ENCODE measurements around the gene FBXL12.
"Not testable (repeated sequence)": the region's sequence is repeated elsewhere in the genome, so short reads cannot be mapped to it uniquely, and the experiment has no call there.

The FBXL12 gene

DNA sequence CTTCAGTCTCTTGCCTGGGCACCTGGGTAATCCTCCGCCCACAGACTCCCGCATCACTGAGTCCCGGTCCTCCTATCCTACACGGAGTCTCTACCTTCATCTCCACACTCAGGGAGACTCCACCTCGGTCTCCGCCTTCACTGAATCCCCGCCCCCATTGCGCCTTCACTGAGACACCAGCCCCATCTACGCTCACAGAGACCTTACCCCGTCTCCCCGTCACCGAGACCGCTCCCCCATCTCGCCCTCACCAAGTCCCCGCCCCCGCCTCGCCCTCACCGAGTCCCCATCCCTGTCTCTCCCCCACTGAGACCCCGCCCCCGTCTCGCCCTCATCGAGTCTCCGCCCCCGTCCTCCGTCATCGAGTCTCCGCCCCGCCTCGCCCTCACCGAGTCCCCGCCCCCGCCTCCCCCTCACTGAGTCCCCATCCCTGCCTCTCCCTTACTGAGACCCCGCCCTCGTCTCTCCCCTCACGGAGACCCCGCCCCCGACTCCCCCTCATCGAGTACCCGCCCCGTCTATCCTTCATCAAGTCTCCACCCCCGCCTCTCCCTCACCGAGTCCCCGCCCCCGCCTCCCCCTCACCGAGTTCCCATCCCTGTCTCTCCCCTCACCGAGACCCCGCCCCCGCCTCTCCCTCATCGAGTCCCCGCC, 27.2 kb downstream of the FBXL12 start:
- TF ChIP-seq CTCF (IDR thresholded peaks at IDR 0.05; ENCODE audit: extremely low read depth, missing control alignments): no peak

GRCh38 chr19:9791073-9791367, 27.9 kb downstream of the FBXL12 start:
- DNase-seq (ENCODE audit: low spot score): not testable (repeated sequence)

More for the DNA sequence above, 27.2 kb downstream of the FBXL12 start:
- DNase-seq (ENCODE audit: low spot score): peak; percentile 88

DNA sequence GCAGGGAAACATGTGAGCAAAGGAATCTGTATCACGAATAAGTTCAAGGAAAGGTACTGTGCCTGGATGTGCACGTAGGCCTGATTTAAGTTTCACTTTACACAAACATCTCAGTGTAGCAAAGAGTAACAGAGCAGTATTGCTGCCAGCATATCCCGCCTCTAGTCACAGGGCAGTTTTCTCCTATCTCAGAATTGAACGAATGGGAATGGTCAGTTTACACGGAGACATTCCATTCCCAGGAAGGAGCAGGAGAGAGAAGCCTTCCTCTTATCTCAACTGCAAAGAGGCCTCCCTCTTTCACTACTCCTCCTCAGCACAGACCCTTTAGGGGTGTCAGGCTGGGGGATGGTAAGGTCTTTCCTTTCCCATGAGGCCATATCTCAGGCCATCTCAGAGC, 29.3 kb downstream of the FBXL12 start:
- not testable (repeated sequence) for DNase-seq (ENCODE audit: low spot score)

- DNase-seq (ENCODE audit: low spot score): no peak
- TF ChIP-seq CTCF (IDR thresholded peaks at IDR 0.05; ENCODE audit: extremely low read depth, missing control alignments): no peak
These were observed 29.8 kb downstream of the FBXL12 start for GRCh38 chr19:9789066-9789465.

- not testable (repeated sequence) for DNase-seq (ENCODE audit: low spot score)
These were observed 30.3 kb downstream of the FBXL12 start for GRCh38 chr19:9788604-9789003.

GRCh38 chr19:9786819-9787218, 32.1 kb downstream of the FBXL12 start:
- DNase-seq (ENCODE audit: low spot score): no peak
- no peak for TF ChIP-seq CTCF (IDR thresholded peaks at IDR 0.05; ENCODE audit: extremely low read depth, missing control alignments)

DNA sequence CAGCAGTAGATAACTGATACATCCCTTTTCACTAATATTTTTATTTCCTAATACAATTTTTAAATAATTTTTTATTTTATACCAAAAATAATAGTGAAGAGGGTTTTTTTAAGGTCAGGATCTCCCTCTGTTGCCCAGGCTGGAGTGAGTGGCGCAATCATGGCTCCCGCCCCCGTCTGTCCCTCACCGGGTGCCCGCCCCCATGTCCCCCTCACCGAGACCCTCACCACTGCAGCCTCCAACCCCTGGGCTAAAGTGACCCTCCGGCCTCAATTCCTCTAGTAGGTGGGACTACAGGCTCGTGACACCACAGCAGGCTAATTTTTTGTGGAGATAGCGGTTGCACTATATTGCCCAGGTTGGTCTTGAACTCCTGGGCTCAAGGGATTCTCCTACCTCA, 32.5 kb downstream of the FBXL12 start:
- no peak for TF ChIP-seq CTCF (IDR thresholded peaks at IDR 0.05; ENCODE audit: extremely low read depth, missing control alignments)
- DNase-seq (ENCODE audit: low spot score): no peak

GRCh38 chr19:9785367-9786331, 33.2 kb downstream of the FBXL12 start:
- DNase-seq (ENCODE audit: low spot score): peak; percentile 92
- no peak for TF ChIP-seq CTCF (IDR thresholded peaks at IDR 0.05; ENCODE audit: extremely low read depth, missing control alignments)

DNA sequence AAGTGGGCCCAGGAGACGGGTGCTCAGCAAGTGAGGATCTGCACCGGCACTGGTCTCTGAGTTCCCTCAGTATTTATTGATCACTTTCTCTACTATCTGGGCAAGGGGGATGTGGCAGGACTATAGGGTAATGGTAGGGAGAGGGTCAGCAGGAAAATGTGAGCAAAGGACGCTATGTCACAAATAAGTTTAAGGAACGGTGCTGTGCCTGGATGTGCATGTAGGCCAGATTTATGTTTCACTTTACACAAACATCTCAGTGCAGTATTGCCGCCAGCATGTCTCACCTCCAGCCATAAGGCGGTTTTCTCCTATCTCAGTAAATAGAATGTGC, 34.7 kb downstream of the FBXL12 start:
- not testable (repeated sequence) for DNase-seq (ENCODE audit: low spot score)

All from GM20000 (cell line).